HG03060 (cell line): ENCODE measurements around the gene TRAK1.

Experiments
- ATAC-seq: cut with Tn5 transposase; IDR thresholded peaks from one replicate; pipeline ENCODE4 v1.9.1; 2021; ENCODE audit warnings: low read depth, moderate number of reproducible peaks; ENCODE audit not compliant: unreplicated experiment

The TRAK1 gene

GRCh38 chr3:42228796-42229195 lies 137.6 kb downstream of the TRAK1 start:
- ATAC-seq, result no peak

GRCh38 chr3:42229266-42229941 lies 138.2 kb downstream of the TRAK1 start:
- no peak for ATAC-seq

- no peak for ATAC-seq
These were observed 139.0 kb downstream of the TRAK1 start for GRCh38 chr3:42229942-42230688.

- no peak for ATAC-seq
These were observed 139.7 kb downstream of the TRAK1 start for GRCh38 chr3:42230860-42231259.

GRCh38 chr3:42235532-42235931 lies 144.4 kb downstream of the TRAK1 start:
- no peak for ATAC-seq

GRCh38 chr3:42236611-42237010 lies 145.5 kb downstream of the TRAK1 start:
- ATAC-seq, result no peak

GRCh38 chr3:42246091-42246490 lies 154.9 kb downstream of the TRAK1 start:
- ATAC-seq, result no peak

GRCh38 chr3:42247576-42248027 lies 156.4 kb downstream of the TRAK1 start:
- no peak for ATAC-seq

- ATAC-seq, result no peak
These were observed 159.6 kb downstream of the TRAK1 start for GRCh38 chr3:42250761-42251160.

- ATAC-seq, result no peak
These were observed 163.4 kb downstream of the TRAK1 start for GRCh38 chr3:42254566-42254965.

- no peak for ATAC-seq
These were observed 165.1 kb downstream of the TRAK1 start for GRCh38 chr3:42256135-42256819.

GRCh38 chr3:42257007-42257406 lies 165.8 kb downstream of the TRAK1 start:
- ATAC-seq, result no peak

- no peak for ATAC-seq
These were observed 171.4 kb downstream of the TRAK1 start for GRCh38 chr3:42262525-42262924.

GRCh38 chr3:42263354-42264346 lies 172.5 kb downstream of the TRAK1 start:
- no peak for ATAC-seq

GRCh38 chr3:42264399-42265058 lies 173.4 kb downstream of the TRAK1 start:
- no peak for ATAC-seq

GRCh38 chr3:42265059-42265991 lies 174.2 kb downstream of the TRAK1 start:
- ATAC-seq, result no peak

GRCh38 chr3:42266085-42266484 lies 174.9 kb downstream of the TRAK1 start, which contains the start of gene CCK:
CCK (minus strand) TSS chr3:42266185; CDS start chr3:42263630, 2,555 bp downstream.
- no peak for ATAC-seq

- ATAC-seq, result no peak
These were observed 176.7 kb downstream of the TRAK1 start for GRCh38 chr3:42267878-42268277.

- no peak for ATAC-seq
These were observed 178.5 kb downstream of the TRAK1 start for GRCh38 chr3:42269647-42270046.
